ENCODE data around the gene SYTL3.

DNA sequence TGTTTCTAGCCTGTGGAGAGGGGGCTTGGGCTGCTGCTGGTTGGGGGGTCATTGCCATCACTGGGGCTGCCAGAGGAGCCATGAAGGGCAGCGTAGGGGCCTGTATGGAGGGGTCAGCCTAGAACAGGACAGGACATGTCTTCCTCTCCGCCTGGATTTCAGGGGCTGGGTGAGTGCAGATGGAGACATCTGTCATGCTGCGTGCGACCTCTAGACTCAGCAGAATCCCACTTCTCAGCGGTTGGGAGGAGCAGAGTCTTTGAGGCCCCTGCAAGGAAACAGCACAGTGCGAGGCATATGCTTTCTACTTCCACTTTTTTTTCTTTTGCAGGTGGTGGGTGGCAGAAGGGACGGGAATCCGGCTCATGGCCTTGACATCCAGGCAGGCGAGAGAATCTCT lies 101.4 kb downstream of the SYTL3 start:
- TF ChIP-seq, protein P1, sequence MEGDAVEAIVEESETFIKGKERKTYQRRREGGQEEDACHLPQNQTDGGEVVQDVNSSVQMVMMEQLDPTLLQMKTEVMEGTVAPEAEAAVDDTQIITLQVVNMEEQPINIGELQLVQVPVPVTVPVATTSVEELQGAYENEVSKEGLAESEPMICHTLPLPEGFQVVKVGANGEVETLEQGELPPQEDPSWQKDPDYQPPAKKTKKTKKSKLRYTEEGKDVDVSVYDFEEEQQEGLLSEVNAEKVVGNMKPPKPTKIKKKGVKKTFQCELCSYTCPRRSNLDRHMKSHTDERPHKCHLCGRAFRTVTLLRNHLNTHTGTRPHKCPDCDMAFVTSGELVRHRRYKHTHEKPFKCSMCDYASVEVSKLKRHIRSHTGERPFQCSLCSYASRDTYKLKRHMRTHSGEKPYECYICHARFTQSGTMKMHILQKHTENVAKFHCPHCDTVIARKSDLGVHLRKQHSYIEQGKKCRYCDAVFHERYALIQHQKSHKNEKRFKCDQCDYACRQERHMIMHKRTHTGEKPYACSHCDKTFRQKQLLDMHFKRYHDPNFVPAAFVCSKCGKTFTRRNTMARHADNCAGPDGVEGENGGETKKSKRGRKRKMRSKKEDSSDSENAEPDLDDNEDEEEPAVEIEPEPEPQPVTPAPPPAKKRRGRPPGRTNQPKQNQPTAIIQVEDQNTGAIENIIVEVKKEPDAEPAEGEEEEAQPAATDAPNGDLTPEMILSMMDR (IDR thresholded peaks at IDR 0.05), result no peak
- no peak for TF ChIP-seq POLR2A (IDR thresholded peaks at IDR 0.05)
